Measurements from ENCODE around the gene LIMA1. TPM values are rescaled to one million over a fixed set of nuclear protein-coding genes. Genes with fewer than 3 reads are reported as not detected.
A peak's percentile ranks its signal among the peaks of the same experiment; 100 is the strongest.

Gene LIMA1
- total and polyA plus RNA-seq, 9 of the 15 experiments (the other 6 are each of a cell fraction or from before 2014, with no cell fraction given) = 20.2 to 37.8 (median 27.3) TPM

GRCh38 chr12:50222275-50222783 is 61.0 kb downstream of the LIMA1 start (continued):
- no peak for TF ChIP-seq MYBL2 (IDR thresholded peaks at IDR 0.05; ENCODE audit: low read depth)
- TF ChIP-seq MYBL2 (CRISPR knock-in tag; IDR thresholded peaks at IDR 0.05; ENCODE audit: borderline replicate concordance) = no peak
- peak in 1 of 2 experiments; percentile 16; a peak in 1 of 4 replicates for TF ChIP-seq RCOR1 (IDR thresholded peaks at IDR 0.05; ENCODE audit: borderline replicate concordance in 1 of 2, low read depth in 2 of 2, low read length in 2 of 2)
- no peak for TF ChIP-seq ZNF583 (CRISPR knock-in tag; IDR thresholded peaks at IDR 0.05)
- TF ChIP-seq NFYB (IDR thresholded peaks at IDR 0.05; ENCODE audit: extremely low read depth, insufficient read length) = no peak
- TF ChIP-seq CTCF (IDR thresholded peaks at IDR 0.05 in 2 of 3, conservative IDR thresholded peaks at IDR 0.05 in 1 of 3; ENCODE audit: insufficient read depth in 2 of 3, low read depth in 1 of 3, low read length in 3 of 3) = peak in 1 of 3 experiments; percentile 42; a peak in 2 of 6 replicates
- no peak for TF ChIP-seq BHLHE40 (IDR thresholded peaks at IDR 0.05; ENCODE audit: low read length)
- no peak for TF ChIP-seq NCOA6 (IDR thresholded peaks at IDR 0.05)
- 0 out of 2 replicates have a peak, but pooled peaks have one; percentile 25 for TF ChIP-seq ELF4 (CRISPR knock-in tag; IDR thresholded peaks at IDR 0.05)
- no peak for TF ChIP-seq ZNF384 (IDR thresholded peaks at IDR 0.05; ENCODE audit: low read depth, low read length)
- no peak for TF ChIP-seq TCF3 (CRISPR knock-in tag; IDR thresholded peaks at IDR 0.05)
- no peak for TF ChIP-seq ZNF217 (CRISPR knock-in tag; IDR thresholded peaks at IDR 0.05)
- TF ChIP-seq MCM5 (IDR thresholded peaks at IDR 0.05; ENCODE audit: low read depth) = no peak
- no peak for TF ChIP-seq MEF2D (tag; conservative IDR thresholded peaks at IDR 0.05; ENCODE audit: low read depth)
- no peak for TF ChIP-seq NRF1 (conservative IDR thresholded peaks at IDR 0.05 in 1 of 2, IDR thresholded peaks at IDR 0.05 in 1 of 2)
- TF ChIP-seq ZNF407 (IDR thresholded peaks at IDR 0.05; ENCODE audit: low read depth) = no peak
- peak; percentile 31; the same call in 1 of the 2 replicates for TF ChIP-seq KLF1 (tag; IDR thresholded peaks at IDR 0.05)
- no peak for TF ChIP-seq ZNF717 (CRISPR knock-in tag; IDR thresholded peaks at IDR 0.05)
- TF ChIP-seq POLR2AphosphoS2 (IDR thresholded peaks at IDR 0.05; ENCODE audit: low read length) = no peak
- TF ChIP-seq YY1 (IDR thresholded peaks at IDR 0.05; ENCODE audit: borderline replicate concordance in 1 of 3, control insufficient read depth in 1 of 3, extremely low read depth in 1 of 3, insufficient read depth in 3 of 3, insufficient read length in 1 of 3, insufficient replicate concordance in 2 of 3, low read depth in 1 of 3, low read length in 2 of 3) = peak in 1 of 3 experiments; percentile 10
